ENCODE results near the gene SMIM45.
A peak's percentile ranks its signal among the peaks of the same experiment; 100 is the strongest.

The SMIM45 gene

GRCh38 chr22:41932353-41932752 is 19.6 kb upstream of the SMIM45 start:
- 97% methylated on average over 12 of the region's 12 CpGs for WGBS
- peaks cover 2 to 26% of the 10 kb centered on the region in 2 donors for H3K4me1 ChIP-seq (ENCODE audit: control insufficient read depth in 2 of 2, insufficient read depth in 2 of 2, low read length in 2 of 2)
- H3K9me3 ChIP-seq (ENCODE audit: control insufficient read depth in 2 of 2, insufficient read depth in 1 of 2, low read length in 1 of 2): peaks cover 0 to 3% of the 10 kb centered on the region in 2 donors
- peaks cover 14 to 22% of the 10 kb centered on the region in 2 donors for H3K36me3 ChIP-seq (ENCODE audit: control insufficient read depth in 2 of 2, insufficient read depth in 2 of 2, low read length in 1 of 2)
- H3K27ac ChIP-seq (ENCODE audit: low read depth in 1 of 2, low read length in 1 of 2): no peak overlapping the region
- no peak for DNase-seq (ENCODE audit: low read depth in 6 of 9, low spot score in 9 of 9)
- no peak overlapping the region for H3K4me3 ChIP-seq (ENCODE audit: low read length in 2 of 2)
- peaks cover 0 to 17% of the 10 kb centered on the region in 2 donors for H3K27me3 ChIP-seq (ENCODE audit: control insufficient read depth in 2 of 2, insufficient read depth in 1 of 2, low read length in 1 of 2)

- Histone ChIP-seq H3K36me3 (ENCODE audit: control insufficient read depth in 2 of 2, insufficient read depth in 2 of 2, low read length in 1 of 2) (peaks cover 21 to 24% of the 10 kb centered on the region in 2 donors), H3K27me3 (ENCODE audit: control insufficient read depth in 2 of 2, insufficient read depth in 1 of 2, low read length in 1 of 2) (peaks cover 0 to 5% of the 10 kb centered on the region in 2 donors), H3K9me3 (ENCODE audit: control insufficient read depth in 2 of 2, insufficient read depth in 1 of 2, low read length in 1 of 2) (peaks cover 0 to 3% of the 10 kb centered on the region in 2 donors), H3K27ac (ENCODE audit: low read depth in 1 of 2, low read length in 1 of 2) (no peak overlapping the region), H3K4me3 (ENCODE audit: low read length in 2 of 2) (no peak overlapping the region), H3K4me1 (ENCODE audit: control insufficient read depth in 2 of 2, insufficient read depth in 2 of 2, low read length in 2 of 2) (peaks cover 2 to 17% of the 10 kb centered on the region in 2 donors)
- WGBS: 55% methylated on average over 16 of the region's 16 CpGs
- DNase-seq (ENCODE audit: low read depth in 6 of 9, low spot score in 9 of 9): peak in 1 of 9 donors; percentile 40
Observed at GRCh38 chr22:41933411-41934177, 18.4 kb upstream of the SMIM45 start.

GRCh38 chr22:41934284-41935014 is 17.5 kb upstream of the SMIM45 start:
- 97% methylated on average over 17 of the region's 17 CpGs for WGBS
- H3K36me3 ChIP-seq (ENCODE audit: control insufficient read depth in 2 of 2, insufficient read depth in 2 of 2, low read length in 1 of 2): peaks cover 29 to 31% of the 10 kb centered on the region in 2 donors
- DNase-seq (ENCODE audit: low read depth in 6 of 9, low spot score in 9 of 9): no peak
- H3K4me3 ChIP-seq (ENCODE audit: low read length in 2 of 2): no peak overlapping the region
- peaks cover 0 to 14% of the 10 kb centered on the region in 2 donors for H3K4me1 ChIP-seq (ENCODE audit: control insufficient read depth in 2 of 2, insufficient read depth in 2 of 2, low read length in 2 of 2)
- no peaks in the 10 kb centered on the region for H3K9me3 ChIP-seq (ENCODE audit: control insufficient read depth in 2 of 2, insufficient read depth in 1 of 2, low read length in 1 of 2)
- H3K27me3 ChIP-seq (ENCODE audit: control insufficient read depth in 2 of 2, insufficient read depth in 1 of 2, low read length in 1 of 2): no peaks in the 10 kb centered on the region
- H3K27ac ChIP-seq (ENCODE audit: low read depth in 1 of 2, low read length in 1 of 2): no peak overlapping the region

- H3K36me3 ChIP-seq (ENCODE audit: control insufficient read depth in 2 of 2, insufficient read depth in 2 of 2, low read length in 1 of 2): peaks cover 33% of the 10 kb centered on the region in 2 donors
- no peaks in the 10 kb centered on the region for H3K9me3 ChIP-seq (ENCODE audit: control insufficient read depth in 2 of 2, insufficient read depth in 1 of 2, low read length in 1 of 2)
- no peaks in the 10 kb centered on the region for H3K27me3 ChIP-seq (ENCODE audit: control insufficient read depth in 2 of 2, insufficient read depth in 1 of 2, low read length in 1 of 2)
- H3K4me3 ChIP-seq (ENCODE audit: low read length in 2 of 2): no peak overlapping the region
- H3K4me1 ChIP-seq (ENCODE audit: control insufficient read depth in 2 of 2, insufficient read depth in 2 of 2, low read length in 2 of 2): peaks cover 0 to 16% of the 10 kb centered on the region in 2 donors
- no peak for DNase-seq (ENCODE audit: low read depth in 6 of 9, low spot score in 9 of 9)
- WGBS: 93% methylated on average over 4 of the region's 4 CpGs
- H3K27ac ChIP-seq (ENCODE audit: low read depth in 1 of 2, low read length in 1 of 2): no peak overlapping the region
Observed at GRCh38 chr22:41935015-41935351, 17.0 kb upstream of the SMIM45 start.

DNA sequence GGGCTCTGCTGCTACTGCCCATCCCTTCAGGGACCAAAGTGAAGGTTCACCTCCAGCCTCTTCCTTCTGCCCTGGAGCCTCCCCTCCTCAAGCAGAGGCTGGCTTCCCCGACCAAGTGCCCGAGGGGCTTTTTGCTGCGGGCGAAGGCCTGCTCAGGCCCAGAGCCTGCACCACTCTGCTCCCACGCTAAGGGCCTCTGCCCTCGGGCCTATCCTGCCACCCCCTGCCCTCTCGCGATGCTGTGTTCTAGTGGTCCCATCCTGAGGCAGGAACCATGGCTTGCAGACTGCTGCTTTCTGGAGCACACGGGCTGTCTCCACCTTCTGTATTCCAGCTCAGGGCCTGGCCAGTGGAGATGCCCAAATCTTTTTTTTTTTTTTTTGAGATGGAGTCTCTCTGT is 16.4 kb upstream of the SMIM45 start:
- Histone ChIP-seq H3K4me1 (ENCODE audit: control insufficient read depth in 2 of 2, insufficient read depth in 2 of 2, low read length in 2 of 2) (peaks cover 0 to 18% of the 10 kb centered on the region in 2 donors), H3K27ac (ENCODE audit: low read depth in 1 of 2, low read length in 1 of 2) (no peak overlapping the region), H3K27me3 (ENCODE audit: control insufficient read depth in 2 of 2, insufficient read depth in 1 of 2, low read length in 1 of 2) (no peaks in the 10 kb centered on the region), H3K9me3 (ENCODE audit: control insufficient read depth in 2 of 2, insufficient read depth in 1 of 2, low read length in 1 of 2) (no peaks in the 10 kb centered on the region), H3K36me3 (ENCODE audit: control insufficient read depth in 2 of 2, insufficient read depth in 2 of 2, low read length in 1 of 2) (peaks cover 34% of the 10 kb centered on the region in 2 donors), H3K4me3 (ENCODE audit: low read length in 2 of 2) (no peak overlapping the region)
- 99% methylated on average over 9 of the region's 9 CpGs for WGBS
- no peak for DNase-seq (ENCODE audit: low read depth in 6 of 9, low spot score in 9 of 9)

GRCh38 chr22:41936894-41937169 is 15.1 kb upstream of the SMIM45 start:
- 95% methylated on average over 2 of the region's 2 CpGs for WGBS
- H3K4me1 ChIP-seq (ENCODE audit: control insufficient read depth in 2 of 2, insufficient read depth in 2 of 2, low read length in 2 of 2): peaks cover 0 to 25% of the 10 kb centered on the region in 2 donors
- H3K27ac ChIP-seq (ENCODE audit: low read depth in 1 of 2, low read length in 1 of 2): no peak overlapping the region
- H3K9me3 ChIP-seq (ENCODE audit: control insufficient read depth in 2 of 2, insufficient read depth in 1 of 2, low read length in 1 of 2): no peaks in the 10 kb centered on the region
- peaks cover 39 to 45% of the 10 kb centered on the region in 2 donors for H3K36me3 ChIP-seq (ENCODE audit: control insufficient read depth in 2 of 2, insufficient read depth in 2 of 2, low read length in 1 of 2)
- DNase-seq (ENCODE audit: low read depth in 6 of 9, low spot score in 9 of 9): no peak
- H3K4me3 ChIP-seq (ENCODE audit: low read length in 2 of 2): no peak overlapping the region
- no peaks in the 10 kb centered on the region for H3K27me3 ChIP-seq (ENCODE audit: control insufficient read depth in 2 of 2, insufficient read depth in 1 of 2, low read length in 1 of 2)

DNA sequence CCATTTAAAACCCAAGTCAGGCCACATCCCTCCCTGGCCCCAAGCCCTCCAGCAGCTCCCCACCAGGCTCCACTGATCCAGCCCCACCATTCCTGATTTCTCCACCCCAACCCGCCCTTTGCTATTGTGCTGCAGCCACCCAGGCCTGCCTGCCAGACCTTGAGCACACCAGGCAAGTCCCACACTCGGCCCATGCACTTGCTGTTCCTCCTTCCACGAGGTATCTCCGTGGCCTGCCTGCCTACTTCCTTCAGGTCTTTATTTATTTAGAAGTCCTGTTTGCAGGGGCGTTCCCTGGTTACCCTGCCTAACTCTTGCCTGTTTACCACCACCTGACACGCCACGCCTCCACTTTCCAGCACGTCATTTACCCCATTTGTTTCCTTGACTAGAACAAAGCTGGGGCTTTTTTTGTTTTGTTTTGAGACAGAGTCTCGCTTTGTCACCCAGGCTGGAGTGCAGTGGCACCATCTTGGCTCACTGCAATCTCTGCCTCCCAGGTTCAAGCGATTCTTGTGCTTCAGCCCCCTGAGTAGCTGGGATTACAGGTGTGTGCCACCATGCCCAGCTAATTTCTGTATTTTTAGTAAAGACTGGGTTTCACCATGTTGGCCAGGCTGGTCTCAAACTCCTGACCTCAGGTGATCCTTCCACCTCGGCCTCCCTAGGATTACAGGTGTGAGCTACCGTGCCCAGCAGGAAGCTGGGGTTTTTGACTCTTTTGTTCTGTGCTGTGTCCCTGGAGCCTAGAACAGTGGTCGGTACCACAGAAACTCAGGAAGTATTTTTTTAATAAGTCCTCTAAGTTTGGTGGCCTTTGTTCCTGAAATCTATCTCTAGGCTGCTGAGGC is 11.7 kb upstream of the SMIM45 start:
- H3K9me3 ChIP-seq (ENCODE audit: control insufficient read depth in 2 of 2, insufficient read depth in 1 of 2, low read length in 1 of 2): no peaks in the 10 kb centered on the region
- no peak overlapping the region for H3K4me3 ChIP-seq (ENCODE audit: low read length in 2 of 2)
- H3K4me1 ChIP-seq (ENCODE audit: control insufficient read depth in 2 of 2, insufficient read depth in 2 of 2, low read length in 2 of 2): peaks cover 0 to 20% of the 10 kb centered on the region in 2 donors
- 83% methylated on average over 13 of the region's 13 CpGs for WGBS
- H3K27ac ChIP-seq (ENCODE audit: low read depth in 1 of 2, low read length in 1 of 2): peak overlapping the region; percentile 72
- no peaks in the 10 kb centered on the region for H3K27me3 ChIP-seq (ENCODE audit: control insufficient read depth in 2 of 2, insufficient read depth in 1 of 2, low read length in 1 of 2)
- peak in 3 of 9 donors; percentile 45 to 70 (median 45) for DNase-seq (ENCODE audit: low read depth in 6 of 9, low spot score in 9 of 9)
- H3K36me3 ChIP-seq (ENCODE audit: control insufficient read depth in 2 of 2, insufficient read depth in 2 of 2, low read length in 1 of 2): peaks cover 41 to 68% of the 10 kb centered on the region in 2 donors

- H3K27me3 ChIP-seq (ENCODE audit: control insufficient read depth in 2 of 2, insufficient read depth in 1 of 2, low read length in 1 of 2): no peaks in the 10 kb centered on the region
- H3K4me1 ChIP-seq (ENCODE audit: control insufficient read depth in 2 of 2, insufficient read depth in 2 of 2, low read length in 2 of 2): peaks cover 0 to 27% of the 10 kb centered on the region in 2 donors
- DNase-seq (ENCODE audit: low read depth in 6 of 9, low spot score in 9 of 9): peak in 8 of 9 donors; percentile 59 to 87 (median 76)
- H3K27ac ChIP-seq (ENCODE audit: low read depth in 1 of 2, low read length in 1 of 2): peak overlapping the region; percentile 72
- H3K9me3 ChIP-seq (ENCODE audit: control insufficient read depth in 2 of 2, insufficient read depth in 1 of 2, low read length in 1 of 2): no peaks in the 10 kb centered on the region
- H3K4me3 ChIP-seq (ENCODE audit: low read length in 2 of 2): no peak overlapping the region
- H3K36me3 ChIP-seq (ENCODE audit: control insufficient read depth in 2 of 2, insufficient read depth in 2 of 2, low read length in 1 of 2): peaks cover 36 to 67% of the 10 kb centered on the region in 2 donors
- WGBS: 68% methylated on average over 13 of the region's 13 CpGs
Observed at GRCh38 chr22:41940832-41941765, 10.9 kb upstream of the SMIM45 start.

Data from thymus (tissue), 11 donors.